ENCODE data around the gene PUS3. TPM values are rescaled to one million over a fixed set of nuclear protein-coding genes. Genes with fewer than 3 reads are reported as not detected.
A peak's percentile ranks its signal among the peaks of the same experiment; 100 is the strongest.
"Not testable (repeated sequence)": the region's sequence is repeated elsewhere in the genome, so short reads cannot be mapped to it uniquely, and the experiment has no call there.

The PUS3 gene
- total RNA-seq, 1 donor: 10.4 TPM

DNA sequence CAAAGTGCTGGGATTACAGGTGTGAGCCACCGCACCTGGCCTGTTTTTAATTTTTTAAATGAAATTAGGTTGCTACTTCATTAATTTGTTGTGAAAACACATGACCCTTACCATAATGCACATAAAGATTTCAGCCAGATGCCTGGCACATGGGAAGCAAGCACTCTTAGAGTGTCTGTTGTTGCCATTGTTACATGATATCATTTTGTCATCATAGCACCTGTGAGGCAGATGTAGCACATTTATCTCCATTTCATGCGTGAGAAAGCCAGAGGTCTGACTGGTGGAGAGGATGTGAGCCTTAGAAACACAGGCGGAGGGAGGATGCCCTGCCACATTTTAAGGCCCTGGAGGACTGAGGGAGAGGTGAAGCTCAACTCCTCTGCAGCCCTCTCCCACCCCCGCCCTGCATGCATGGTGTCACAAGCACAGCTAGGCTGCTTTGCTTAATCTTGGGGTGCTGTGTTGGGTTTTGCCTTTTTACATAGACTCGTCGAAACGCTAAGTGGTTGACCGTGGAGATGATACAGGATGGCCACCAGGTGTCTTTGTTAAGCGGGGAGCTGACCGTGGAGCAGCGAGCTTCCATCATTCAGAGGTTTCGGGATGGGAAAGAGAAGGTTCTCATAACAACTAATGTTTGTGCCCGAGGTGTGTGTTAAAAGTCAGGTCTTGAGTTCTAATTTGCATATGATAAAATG lies 15.3 kb upstream of the PUS3 start:
- TF ChIP-seq, protein P1, sequence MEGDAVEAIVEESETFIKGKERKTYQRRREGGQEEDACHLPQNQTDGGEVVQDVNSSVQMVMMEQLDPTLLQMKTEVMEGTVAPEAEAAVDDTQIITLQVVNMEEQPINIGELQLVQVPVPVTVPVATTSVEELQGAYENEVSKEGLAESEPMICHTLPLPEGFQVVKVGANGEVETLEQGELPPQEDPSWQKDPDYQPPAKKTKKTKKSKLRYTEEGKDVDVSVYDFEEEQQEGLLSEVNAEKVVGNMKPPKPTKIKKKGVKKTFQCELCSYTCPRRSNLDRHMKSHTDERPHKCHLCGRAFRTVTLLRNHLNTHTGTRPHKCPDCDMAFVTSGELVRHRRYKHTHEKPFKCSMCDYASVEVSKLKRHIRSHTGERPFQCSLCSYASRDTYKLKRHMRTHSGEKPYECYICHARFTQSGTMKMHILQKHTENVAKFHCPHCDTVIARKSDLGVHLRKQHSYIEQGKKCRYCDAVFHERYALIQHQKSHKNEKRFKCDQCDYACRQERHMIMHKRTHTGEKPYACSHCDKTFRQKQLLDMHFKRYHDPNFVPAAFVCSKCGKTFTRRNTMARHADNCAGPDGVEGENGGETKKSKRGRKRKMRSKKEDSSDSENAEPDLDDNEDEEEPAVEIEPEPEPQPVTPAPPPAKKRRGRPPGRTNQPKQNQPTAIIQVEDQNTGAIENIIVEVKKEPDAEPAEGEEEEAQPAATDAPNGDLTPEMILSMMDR (IDR thresholded peaks at IDR 0.05; ENCODE audit: insufficient read depth, low read depth, low read length): no peak
- DNase-seq (ENCODE audit: low read depth): no peak
- H3K4me3 ChIP-seq (ENCODE audit: low read depth, low read length): no peak overlapping the region

DNA sequence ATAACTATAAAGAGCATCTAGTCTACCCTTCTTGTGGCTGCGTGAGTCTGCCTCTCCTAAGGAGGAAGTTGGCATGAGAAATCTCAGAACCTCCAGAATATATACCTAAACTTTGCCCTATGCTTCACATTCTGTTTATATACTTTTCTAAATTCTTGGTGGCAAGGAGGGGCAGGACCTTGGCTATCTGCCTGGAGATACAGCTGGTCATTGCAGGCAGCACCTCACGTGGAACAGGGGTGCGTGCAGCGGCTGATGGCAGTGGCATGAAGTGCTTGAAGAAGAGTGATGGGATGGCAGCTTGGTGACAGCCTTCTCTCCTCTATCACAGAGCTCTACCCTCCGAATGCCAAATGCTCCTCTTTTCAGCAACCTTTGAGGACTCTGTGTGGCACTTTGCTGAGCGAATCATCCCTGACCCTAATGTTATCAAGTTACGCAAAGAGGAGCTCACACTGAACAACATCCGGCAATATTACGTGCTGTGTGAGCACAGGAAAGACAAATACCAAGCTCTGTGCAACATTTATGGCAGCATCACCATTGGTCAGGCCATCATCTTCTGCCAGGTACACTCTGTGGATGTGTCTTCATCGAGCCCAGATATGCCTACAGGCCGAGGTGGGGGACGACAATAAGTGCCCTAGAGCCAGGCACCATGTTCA lies 13.8 kb upstream of the PUS3 start:
- no peak overlapping the region for H3K4me3 ChIP-seq (ENCODE audit: low read depth, low read length)
- TF ChIP-seq, protein P1 (IDR thresholded peaks at IDR 0.05; ENCODE audit: insufficient read depth, low read depth, low read length): no peak
- no peak for DNase-seq (ENCODE audit: low read depth)

DNA sequence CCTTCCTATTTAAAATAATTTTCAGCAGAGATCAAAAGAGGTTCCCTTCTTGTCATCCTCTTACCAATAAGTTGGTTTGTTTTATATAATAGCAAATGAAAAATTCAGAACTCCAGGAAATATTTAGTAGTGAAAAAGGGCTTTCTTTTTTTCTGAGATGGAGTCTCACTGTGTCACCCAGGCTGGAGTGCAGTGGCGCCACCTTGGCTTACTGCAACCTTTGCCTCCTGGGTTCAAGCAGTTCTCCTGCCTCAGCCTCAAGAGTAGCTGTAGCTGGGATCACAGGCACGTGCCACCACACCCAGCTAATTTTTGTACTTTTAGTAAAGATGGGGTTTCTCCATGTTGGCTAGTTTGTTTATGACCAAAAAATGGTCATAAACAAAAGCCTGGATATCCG lies 11.6 kb upstream of the PUS3 start:
- not testable (repeated sequence) for H3K4me3 ChIP-seq (ENCODE audit: low read depth, low read length); DNase-seq (ENCODE audit: low read depth)

DNA sequence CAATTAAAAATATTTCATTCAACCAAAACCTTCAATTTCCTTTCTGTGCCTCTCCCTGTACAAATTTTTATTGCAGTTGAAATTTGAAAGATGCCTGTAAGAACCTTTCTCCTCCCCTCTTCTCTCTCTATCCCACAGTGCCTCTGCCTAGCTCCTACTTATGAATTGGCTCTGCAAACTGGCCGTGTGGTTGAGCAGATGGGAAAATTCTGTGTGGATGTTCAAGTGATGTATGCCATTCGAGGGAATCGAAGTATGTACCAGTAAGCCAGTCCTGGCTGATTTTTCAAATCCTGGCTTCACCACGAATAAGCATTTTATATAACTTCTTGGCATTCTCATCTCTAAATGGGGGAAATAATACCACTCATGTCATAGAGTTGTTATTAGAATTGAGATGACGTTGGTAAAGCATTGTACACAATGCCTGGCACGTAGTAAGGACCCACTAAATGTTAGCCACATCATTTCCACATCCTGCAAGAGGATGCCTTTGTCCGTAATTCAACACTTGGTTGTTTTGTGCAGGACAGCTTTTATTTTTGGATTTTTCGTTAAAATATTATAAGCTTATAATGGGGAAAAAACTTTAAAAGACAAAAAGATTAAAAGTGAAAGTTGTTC lies 7.3 kb upstream of the PUS3 start:
- H3K4me3 ChIP-seq (ENCODE audit: low read depth, low read length): no peak overlapping the region
- DNase-seq (ENCODE audit: low read depth): no peak
- TF ChIP-seq, protein P1 (IDR thresholded peaks at IDR 0.05; ENCODE audit: insufficient read depth, low read depth, low read length): no peak

DNA sequence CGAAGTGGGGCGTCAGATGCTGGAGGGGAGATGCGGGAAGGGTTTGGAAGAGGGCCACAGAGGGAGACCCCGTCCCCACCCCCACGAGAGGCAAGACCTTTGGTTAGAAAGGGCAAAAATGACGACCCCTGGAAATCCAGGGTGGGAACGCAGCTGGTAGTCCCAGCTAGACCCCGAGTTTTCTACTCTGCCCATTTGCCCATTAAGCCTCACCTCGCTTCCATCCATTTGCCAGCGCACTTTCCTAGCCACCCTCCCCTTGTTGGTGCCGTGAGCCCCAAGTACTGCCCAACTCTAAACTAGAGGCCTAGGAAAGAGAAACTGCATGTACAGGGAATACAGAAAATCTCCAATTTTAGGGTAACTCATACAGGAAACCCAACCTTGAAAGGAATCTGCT lies 1.7 kb upstream of the PUS3 start:
- H3K4me3 ChIP-seq (ENCODE audit: low read depth, low read length): no peak overlapping the region
- TF ChIP-seq, protein P1 (IDR thresholded peaks at IDR 0.05; ENCODE audit: insufficient read depth, low read depth, low read length): no peak
- no peak for DNase-seq (ENCODE audit: low read depth)

DNA sequence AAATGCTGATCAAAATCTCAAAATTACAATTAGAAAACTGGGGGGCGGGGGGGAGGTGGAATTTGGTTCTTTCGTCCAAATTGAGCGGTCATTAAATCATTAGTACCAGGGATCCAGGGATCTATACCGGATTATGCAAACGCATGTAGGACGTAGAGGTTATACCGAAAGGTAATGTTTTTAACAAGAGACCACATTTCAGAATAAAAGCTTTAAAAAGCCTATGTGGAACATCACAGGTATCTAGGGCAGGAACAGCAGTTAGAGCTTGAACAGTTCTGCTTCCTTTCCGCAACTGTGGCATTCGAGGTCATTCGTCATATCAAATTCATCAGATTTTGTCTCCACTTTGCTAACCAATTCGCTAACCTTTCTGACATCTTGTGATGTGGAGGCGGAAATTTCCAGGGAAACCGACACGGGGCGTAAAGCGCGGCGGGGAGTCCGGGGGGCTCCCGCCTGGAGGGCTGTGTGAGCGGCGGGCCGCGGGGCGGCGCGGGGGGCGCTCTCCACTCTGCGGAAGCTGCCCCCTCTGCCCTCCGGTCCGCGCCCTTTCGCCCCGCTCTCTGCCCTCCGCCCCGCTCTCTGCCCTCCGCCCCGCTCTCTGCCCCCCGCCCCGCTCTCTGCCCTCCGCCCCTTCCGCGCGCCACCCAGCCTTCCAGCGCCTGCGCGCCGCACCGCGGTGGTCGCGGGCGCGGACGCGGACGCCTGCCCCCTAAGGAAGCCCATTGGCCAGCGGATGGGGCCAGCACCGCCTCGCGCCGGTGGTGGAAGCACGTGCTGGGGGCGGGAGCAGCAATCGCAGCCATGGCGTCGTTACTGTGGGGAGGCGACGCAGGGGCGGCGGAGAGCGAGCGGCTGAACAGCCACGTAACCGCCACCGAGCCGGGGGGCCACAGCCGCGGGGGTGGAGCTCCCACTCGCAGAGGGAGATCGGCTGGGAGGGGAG lies 979 bp upstream of the PUS3 start, which contains the start of gene DDX25:
Gene DDX25, plus strand, starts transcription at position 798 of the 949 bp plus-strand sequence. Its CDS starts 10 bp downstream, at position 808.
- DNase-seq (ENCODE audit: low read depth): no peak
- peak within 1 kb of the TSS; percentile 88 for H3K4me3 ChIP-seq (ENCODE audit: low read depth, low read length)
- TF ChIP-seq, protein P1 (IDR thresholded peaks at IDR 0.05; ENCODE audit: insufficient read depth, low read depth, low read length): no peak

Measured in fibroblast of villous mesenchyme (primary cell).